HL-60 (cell line): ENCODE results near the gene DENND1A.
"Not testable (repeated sequence)": the region's sequence is repeated elsewhere in the genome, so short reads cannot be mapped to it uniquely, and the experiment has no call there.

Source experiments
- DNase-seq, 2 experiments: peaks; one replicate each; pipeline ENCODE4 v3.0.0-alpha.2; 2010 to 2020; ENCODE audit warnings: low read depth in 1 of 2, low spot score in 1 of 2
- H3K27ac ChIP-seq: fragments of 250-450 bp; sonication (Bioruptor Pico); replicated peaks from 2 replicates; pipeline ENCODE4 v1.5.1; 2020; ENCODE audit warnings: mild to moderate bottlenecking, moderate library complexity
- H3K27me3 ChIP-seq: fragments of 250-450 bp; sonication (Bioruptor Pico); 2 replicates; pipeline ENCODE4 v1.5.1; 2021; ENCODE audit warnings: mild to moderate bottlenecking, moderate library complexity; ENCODE audit not compliant: insufficient read depth, poor library complexity, severe bottlenecking
- H3K4me3 ChIP-seq: replicated peaks from 2 replicates; pipeline ENCODE4 v1.5.1; 2011; ENCODE audit warnings: mild to moderate bottlenecking, control low read depth, low read length; ENCODE audit not compliant: insufficient read depth
- GABPA ChIP-seq: IDR thresholded peaks from 2 replicates; pipeline ENCODE4 v1.6.1; 2012; ENCODE audit warnings: low read depth
- POLR2AphosphoS5 ChIP-seq: IDR thresholded peaks from 2 replicates; pipeline ENCODE4 v1.6.1; 2012; ENCODE audit warnings: low read depth
- SPI1 ChIP-seq: IDR thresholded peaks from 2 replicates; pipeline ENCODE4 v1.6.1; 2012; ENCODE audit warnings: low read depth, mild to moderate bottlenecking, borderline replicate concordance
- long read RNA-seq: library from polyadenylated mRNA; unstranded; transcript quantifications from one replicate; pipeline ENCODE4 v2.0.0, GENCODE V29; 2020
- TF ChIP-seq, protein P1 (sequence below): IDR thresholded peaks from 2 replicates; pipeline ENCODE4 v1.6.1; 2012; ENCODE audit warnings: low read depth; ENCODE audit not compliant: insufficient replicate concordance
- TF ChIP-seq, protein P2 (sequence below): IDR thresholded peaks from one replicate; pipeline ENCODE4 v1.5.1; 2011; ENCODE audit warnings: low read length, control low read depth, inconsistent platforms; ENCODE audit not compliant: insufficient read depth

Gene DENND1A, protein sequence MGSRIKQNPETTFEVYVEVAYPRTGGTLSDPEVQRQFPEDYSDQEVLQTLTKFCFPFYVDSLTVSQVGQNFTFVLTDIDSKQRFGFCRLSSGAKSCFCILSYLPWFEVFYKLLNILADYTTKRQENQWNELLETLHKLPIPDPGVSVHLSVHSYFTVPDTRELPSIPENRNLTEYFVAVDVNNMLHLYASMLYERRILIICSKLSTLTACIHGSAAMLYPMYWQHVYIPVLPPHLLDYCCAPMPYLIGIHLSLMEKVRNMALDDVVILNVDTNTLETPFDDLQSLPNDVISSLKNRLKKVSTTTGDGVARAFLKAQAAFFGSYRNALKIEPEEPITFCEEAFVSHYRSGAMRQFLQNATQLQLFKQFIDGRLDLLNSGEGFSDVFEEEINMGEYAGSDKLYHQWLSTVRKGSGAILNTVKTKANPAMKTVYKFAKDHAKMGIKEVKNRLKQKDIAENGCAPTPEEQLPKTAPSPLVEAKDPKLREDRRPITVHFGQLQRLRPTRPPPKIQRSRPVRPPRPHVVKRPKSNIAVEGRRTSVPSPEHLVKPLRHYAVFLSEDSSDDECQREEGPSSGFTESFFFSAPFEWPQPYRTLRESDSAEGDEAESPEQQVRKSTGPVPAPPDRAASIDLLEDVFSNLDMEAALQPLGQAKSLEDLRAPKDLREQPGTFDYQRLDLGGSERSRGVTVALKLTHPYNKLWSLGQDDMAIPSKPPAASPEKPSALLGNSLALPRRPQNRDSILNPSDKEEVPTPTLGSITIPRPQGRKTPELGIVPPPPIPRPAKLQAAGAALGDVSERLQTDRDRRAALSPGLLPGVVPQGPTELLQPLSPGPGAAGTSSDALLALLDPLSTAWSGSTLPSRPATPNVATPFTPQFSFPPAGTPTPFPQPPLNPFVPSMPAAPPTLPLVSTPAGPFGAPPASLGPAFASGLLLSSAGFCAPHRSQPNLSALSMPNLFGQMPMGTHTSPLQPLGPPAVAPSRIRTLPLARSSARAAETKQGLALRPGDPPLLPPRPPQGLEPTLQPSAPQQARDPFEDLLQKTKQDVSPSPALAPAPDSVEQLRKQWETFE
- long read RNA-seq, partial matches to known transcripts, result 2 of 17 reads
- long read RNA-seq, other reads (novel, unspliced or antisense), result 14 of 17 reads

DNA sequence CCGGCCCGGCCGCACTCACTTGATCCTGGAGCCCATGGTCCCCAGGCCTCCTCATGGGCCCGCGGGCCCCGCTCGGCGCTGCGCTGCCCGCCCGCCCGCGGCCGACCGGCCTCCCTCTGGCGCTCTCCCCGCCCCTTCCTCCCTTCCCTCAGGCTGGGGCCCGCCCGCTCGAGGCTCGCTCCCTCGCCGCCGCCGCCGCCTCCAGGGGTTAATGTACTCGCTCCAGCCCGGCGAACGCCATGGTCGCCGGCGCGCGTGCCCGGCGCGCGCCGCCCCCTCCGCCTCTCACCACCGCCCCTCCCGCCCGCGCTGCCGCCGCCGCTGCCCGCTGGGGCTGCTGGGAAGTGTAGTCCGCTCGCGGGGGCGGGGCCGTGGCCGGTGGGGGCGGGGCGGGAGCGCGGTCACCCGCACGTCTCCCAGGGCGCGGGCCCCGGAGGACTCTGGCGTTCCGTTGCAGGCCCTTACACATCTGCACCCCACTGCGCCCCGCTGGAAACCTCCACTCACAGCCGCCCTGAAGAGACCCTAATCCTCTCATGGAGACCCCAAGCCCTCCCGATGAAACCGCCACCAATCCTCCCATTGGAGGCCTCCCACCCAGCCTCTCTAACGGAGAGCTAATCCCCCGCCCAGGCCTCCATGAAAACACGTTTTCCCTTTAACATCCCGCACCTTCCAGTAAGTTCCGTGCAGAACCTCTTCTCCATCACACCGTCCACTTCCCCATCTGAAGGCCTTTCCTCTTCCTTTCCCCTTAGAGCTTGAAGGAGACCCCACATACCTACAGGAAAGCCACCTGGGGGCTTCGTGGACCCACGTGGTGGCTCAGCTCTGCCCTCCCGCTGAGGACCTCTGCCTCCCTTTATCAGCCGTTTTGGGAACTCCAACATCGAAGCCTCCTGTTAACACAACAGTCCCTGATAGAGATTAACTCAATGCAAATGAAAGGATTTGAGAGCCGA is at the start of gene DENND1A:
DENND1A (minus strand) TSS at position 257 of the 962 bp plus-strand sequence; CDS start at position 36, 221 bp downstream.
- TF ChIP-seq GABPA (no peak), SPI1 (peak; percentile 76; the same call in 1 of the 2 replicates)
- peak; percentile 73 to 89 for DNase-seq
- H3K27ac ChIP-seq, result peak within 1 kb of the TSS; percentile 78
- H3K27me3 ChIP-seq, result no peaks in the 10 kb centered on the region
- H3K4me3 ChIP-seq, result peak within 1 kb of the TSS; percentile 90

DNA sequence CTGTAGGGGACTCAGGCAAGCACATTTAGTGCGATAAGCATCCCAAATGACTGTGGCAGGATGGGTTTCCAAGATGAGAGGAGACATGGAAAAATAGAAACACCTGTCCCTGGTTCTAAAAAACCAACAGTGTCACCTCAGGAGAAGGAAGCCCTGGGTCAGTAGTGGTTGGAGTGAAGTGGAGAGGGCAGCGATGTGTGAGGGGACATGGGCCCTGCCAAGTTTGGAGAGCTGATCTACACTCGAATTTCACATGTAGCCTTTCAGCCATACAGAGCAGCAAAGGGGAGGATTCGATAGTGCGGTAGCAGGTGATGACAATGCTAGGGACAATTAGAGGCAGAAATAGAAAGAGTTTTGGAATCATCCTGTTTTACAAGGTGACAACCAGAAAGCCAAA is 49.1 kb upstream of the DENND1A start:
- TF ChIP-seq, protein P1, sequence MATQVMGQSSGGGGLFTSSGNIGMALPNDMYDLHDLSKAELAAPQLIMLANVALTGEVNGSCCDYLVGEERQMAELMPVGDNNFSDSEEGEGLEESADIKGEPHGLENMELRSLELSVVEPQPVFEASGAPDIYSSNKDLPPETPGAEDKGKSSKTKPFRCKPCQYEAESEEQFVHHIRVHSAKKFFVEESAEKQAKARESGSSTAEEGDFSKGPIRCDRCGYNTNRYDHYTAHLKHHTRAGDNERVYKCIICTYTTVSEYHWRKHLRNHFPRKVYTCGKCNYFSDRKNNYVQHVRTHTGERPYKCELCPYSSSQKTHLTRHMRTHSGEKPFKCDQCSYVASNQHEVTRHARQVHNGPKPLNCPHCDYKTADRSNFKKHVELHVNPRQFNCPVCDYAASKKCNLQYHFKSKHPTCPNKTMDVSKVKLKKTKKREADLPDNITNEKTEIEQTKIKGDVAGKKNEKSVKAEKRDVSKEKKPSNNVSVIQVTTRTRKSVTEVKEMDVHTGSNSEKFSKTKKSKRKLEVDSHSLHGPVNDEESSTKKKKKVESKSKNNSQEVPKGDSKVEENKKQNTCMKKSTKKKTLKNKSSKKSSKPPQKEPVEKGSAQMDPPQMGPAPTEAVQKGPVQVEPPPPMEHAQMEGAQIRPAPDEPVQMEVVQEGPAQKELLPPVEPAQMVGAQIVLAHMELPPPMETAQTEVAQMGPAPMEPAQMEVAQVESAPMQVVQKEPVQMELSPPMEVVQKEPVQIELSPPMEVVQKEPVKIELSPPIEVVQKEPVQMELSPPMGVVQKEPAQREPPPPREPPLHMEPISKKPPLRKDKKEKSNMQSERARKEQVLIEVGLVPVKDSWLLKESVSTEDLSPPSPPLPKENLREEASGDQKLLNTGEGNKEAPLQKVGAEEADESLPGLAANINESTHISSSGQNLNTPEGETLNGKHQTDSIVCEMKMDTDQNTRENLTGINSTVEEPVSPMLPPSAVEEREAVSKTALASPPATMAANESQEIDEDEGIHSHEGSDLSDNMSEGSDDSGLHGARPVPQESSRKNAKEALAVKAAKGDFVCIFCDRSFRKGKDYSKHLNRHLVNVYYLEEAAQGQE, result no peak
- TF ChIP-seq, protein P2, sequence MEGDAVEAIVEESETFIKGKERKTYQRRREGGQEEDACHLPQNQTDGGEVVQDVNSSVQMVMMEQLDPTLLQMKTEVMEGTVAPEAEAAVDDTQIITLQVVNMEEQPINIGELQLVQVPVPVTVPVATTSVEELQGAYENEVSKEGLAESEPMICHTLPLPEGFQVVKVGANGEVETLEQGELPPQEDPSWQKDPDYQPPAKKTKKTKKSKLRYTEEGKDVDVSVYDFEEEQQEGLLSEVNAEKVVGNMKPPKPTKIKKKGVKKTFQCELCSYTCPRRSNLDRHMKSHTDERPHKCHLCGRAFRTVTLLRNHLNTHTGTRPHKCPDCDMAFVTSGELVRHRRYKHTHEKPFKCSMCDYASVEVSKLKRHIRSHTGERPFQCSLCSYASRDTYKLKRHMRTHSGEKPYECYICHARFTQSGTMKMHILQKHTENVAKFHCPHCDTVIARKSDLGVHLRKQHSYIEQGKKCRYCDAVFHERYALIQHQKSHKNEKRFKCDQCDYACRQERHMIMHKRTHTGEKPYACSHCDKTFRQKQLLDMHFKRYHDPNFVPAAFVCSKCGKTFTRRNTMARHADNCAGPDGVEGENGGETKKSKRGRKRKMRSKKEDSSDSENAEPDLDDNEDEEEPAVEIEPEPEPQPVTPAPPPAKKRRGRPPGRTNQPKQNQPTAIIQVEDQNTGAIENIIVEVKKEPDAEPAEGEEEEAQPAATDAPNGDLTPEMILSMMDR, result no peak
- TF ChIP-seq GABPA (no peak), SPI1 (no peak), POLR2AphosphoS5 (no peak)
- DNase-seq, result no peak
- no peak overlapping the region for H3K27ac ChIP-seq
- no peaks in the 10 kb centered on the region for H3K27me3 ChIP-seq
- H3K4me3 ChIP-seq, result no peak overlapping the region

DNA sequence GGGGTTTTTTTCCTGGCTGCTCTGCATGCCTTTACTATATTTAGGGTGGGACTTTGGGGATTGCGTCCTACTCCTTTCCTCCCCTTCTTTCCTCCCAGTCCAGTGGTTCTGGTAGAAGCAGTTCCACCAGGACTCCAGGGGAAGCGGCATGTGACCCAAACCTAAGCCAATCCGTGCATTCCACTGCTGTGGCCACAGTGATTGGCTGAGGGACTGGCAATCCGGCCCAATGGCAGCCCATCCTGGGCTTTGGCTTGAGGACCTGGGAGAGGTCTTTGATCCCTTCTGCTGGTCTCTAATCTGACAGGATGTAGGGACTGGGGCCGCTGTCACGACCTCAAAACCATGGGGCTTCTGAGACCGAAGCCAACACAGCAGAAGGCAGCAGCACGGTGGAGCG is 46.7 kb upstream of the DENND1A start:
- H3K27ac ChIP-seq, H3K27me3 ChIP-seq, DNase-seq, H3K4me3 ChIP-seq: not testable (repeated sequence)

DNA sequence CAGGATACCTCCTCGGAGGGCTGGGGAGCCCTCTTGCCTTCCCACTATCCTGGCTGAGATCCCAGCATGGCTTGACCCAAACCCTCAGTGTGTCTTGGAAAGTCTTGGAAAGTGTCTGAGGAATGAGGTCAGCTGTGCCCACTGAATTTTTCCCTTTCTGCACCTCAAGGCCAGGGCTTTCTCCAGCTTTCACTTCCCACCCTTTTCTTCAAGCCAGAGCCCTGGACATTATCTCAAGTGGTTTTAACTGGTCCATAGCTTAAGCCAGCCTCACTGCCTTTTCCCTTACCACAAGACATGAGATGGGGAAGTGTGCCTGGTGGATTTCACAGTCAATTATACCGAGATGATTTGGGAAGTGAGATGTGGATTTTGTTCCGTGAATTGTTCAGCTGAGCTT is 45.9 kb upstream of the DENND1A start:
- Histone ChIP-seq H3K27me3 (no peaks in the 10 kb centered on the region), H3K4me3 (no peak overlapping the region), H3K27ac (no peak overlapping the region)
- no peak for DNase-seq
- TF ChIP-seq POLR2AphosphoS5, result no peak
- TF ChIP-seq, protein P1, result no peak
- TF ChIP-seq, protein P2, result no peak
- no peak for TF ChIP-seq SPI1
- TF ChIP-seq GABPA, result no peak
